IMR-90 (cell line): ENCODE measurements around the gene ZNF800. TPM values are rescaled to one million over a fixed set of nuclear protein-coding genes. Genes with fewer than 3 reads are reported as not detected.

Experiments
- ATAC-seq: fragments of 200-7000 bp; cut with Tn5 transposase; 2 replicates; pipeline ENCODE4 v1.9.1; 2020; ENCODE audit warnings: low read depth, mild to moderate bottlenecking, moderate library complexity
- BruUV-seq: library from RNA; stranded (reverse); fragments of 400-500 nt; replicated peaks from 2 replicates; lab custom pipeline; 2021; lab: Mats Ljungman, UMichigan
- CTCF ChIA-PET: fragments of 300-600 bp; formaldehyde crosslinking; extraction: SDS; loops from one replicate; lab custom pipeline; 2021; ENCODE audit warnings: antibody characterized with exemption; lab: Yijun Ruan, JAX
- POLR2A ChIA-PET: fragments of 300-600 bp; sonication (Branson Sonifier 250); formaldehyde crosslinking; loops from one replicate; lab custom pipeline; 2022; ENCODE audit warnings: antibody characterized with exemption; ENCODE audit not compliant: unreplicated experiment; lab: Charles Lee
- DNase-seq: peaks from one replicate; pipeline ENCODE4 v3.0.0; 2013
- H2AFZ ChIP-seq: replicated peaks from 2 replicates; pipeline ENCODE3; 2013; ENCODE audit warnings: low read length, mild to moderate bottlenecking; ENCODE audit not compliant: poor library complexity
- H2AK5ac ChIP-seq: 2 replicates; pipeline ENCODE4 v1.6.1; 2013; ENCODE audit warnings: low read depth, low read length, inconsistent platforms
- H2AK9ac ChIP-seq: replicated peaks from 2 replicates; pipeline ENCODE3; 2013; ENCODE audit warnings: mild to moderate bottlenecking, low read depth, low read length, moderate library complexity; ENCODE audit not compliant: poor library complexity
- H2BK120ac ChIP-seq: 2 replicates; pipeline ENCODE4 v1.6.1; 2013; ENCODE audit warnings: low read depth, low read length, inconsistent platforms
- H2BK15ac ChIP-seq: 3 replicates; pipeline ENCODE4 v1.6.1; 2013; ENCODE audit warnings: low read depth, low read length, inconsistent platforms
- H2BK20ac ChIP-seq: 2 replicates; pipeline ENCODE4 v1.6.1; 2013; ENCODE audit warnings: low read depth, mild to moderate bottlenecking, inconsistent platforms, low read length, moderate library complexity
- H2BK5ac ChIP-seq: 2 replicates; pipeline ENCODE4 v1.6.1; 2013; ENCODE audit warnings: mild to moderate bottlenecking, low read depth, low read length, inconsistent platforms; ENCODE audit not compliant: poor library complexity, severe bottlenecking
- H3K14ac ChIP-seq: replicated peaks from 2 replicates; pipeline ENCODE4 v1.6.1; 2013; ENCODE audit warnings: low read depth, low read length, inconsistent platforms
- H3K18ac ChIP-seq: 2 replicates; pipeline ENCODE4 v1.6.1; 2013; ENCODE audit warnings: low read depth, low read length, control low read depth
- H3K23ac ChIP-seq: 2 replicates; pipeline ENCODE4 v1.6.1; 2013; ENCODE audit warnings: low read depth, low read length, inconsistent platforms
- H3K27ac ChIP-seq: 2 replicates; pipeline ENCODE4 v1.5.1; 2013; ENCODE audit warnings: mild to moderate bottlenecking, control low read depth, low read length; ENCODE audit not compliant: insufficient read depth
- H3K27me3 ChIP-seq: 2 replicates; pipeline ENCODE4 v1.6.1; 2013; ENCODE audit warnings: low read length; ENCODE audit not compliant: control insufficient read depth, insufficient read depth
- H3K36me3 ChIP-seq: 2 replicates; pipeline ENCODE4 v1.6.1; 2013; ENCODE audit warnings: low read length, mixed read lengths; ENCODE audit not compliant: control insufficient read depth, insufficient read depth
- H3K4ac ChIP-seq: 2 replicates; pipeline ENCODE4 v1.6.1; 2013; ENCODE audit warnings: low read depth, low read length, inconsistent platforms
- H3K4me1 ChIP-seq: 2 replicates; pipeline ENCODE4 v1.6.1; 2013; ENCODE audit warnings: low read length, mixed read lengths; ENCODE audit not compliant: control insufficient read depth, insufficient read depth
- H3K4me2 ChIP-seq: 2 replicates; pipeline ENCODE4 v1.6.1; 2013; ENCODE audit warnings: low read depth, mild to moderate bottlenecking, control low read depth, low read length, moderate library complexity
- H3K4me3 ChIP-seq: 2 replicates; pipeline ENCODE4 v1.5.1; 2013; ENCODE audit warnings: low read depth, mild to moderate bottlenecking, control low read depth, low read length, moderate library complexity; ENCODE audit not compliant: insufficient read depth
- H3K56ac ChIP-seq: 2 replicates; pipeline ENCODE4 v1.6.1; 2013; ENCODE audit warnings: low read length, inconsistent platforms; ENCODE audit not compliant: insufficient read depth; ENCODE audit errors: extremely low read depth
- H3K79me1 ChIP-seq, 2 experiments: 2 replicates each; pipeline ENCODE4 v1.6.1; 2013; ENCODE audit warnings: low read length in 2 of 2, inconsistent platforms in 1 of 2, low read depth in 1 of 2
- H3K9ac ChIP-seq: 2 replicates; pipeline ENCODE4 v1.6.1; 2013; ENCODE audit warnings: low read depth, low read length, control low read depth
- H3K9me1 ChIP-seq: 2 replicates; pipeline ENCODE4 v1.6.1; 2013; ENCODE audit warnings: low read length, inconsistent platforms; ENCODE audit not compliant: insufficient read depth
- H3K9me3 ChIP-seq: 2 replicates; pipeline ENCODE4 v1.6.1; 2013; ENCODE audit warnings: low read length; ENCODE audit not compliant: control insufficient read depth, insufficient read depth
- H4K20me1 ChIP-seq: 2 replicates; pipeline ENCODE4 v1.6.1; 2013; ENCODE audit warnings: low read length, inconsistent platforms; ENCODE audit not compliant: insufficient read depth
- H4K5ac ChIP-seq: 2 replicates; pipeline ENCODE4 v1.6.1; 2013; ENCODE audit warnings: mild to moderate bottlenecking, low read depth, low read length, control low read depth
- H4K8ac ChIP-seq, 2 experiments: 2 replicates each; pipeline ENCODE4 v1.6.1; 2013; ENCODE audit warnings: low read depth in 2 of 2, low read length in 2 of 2, control low read depth in 1 of 2, inconsistent platforms in 1 of 2
- H4K91ac ChIP-seq: 2 replicates; pipeline ENCODE4 v1.6.1; 2013; ENCODE audit warnings: low read depth, low read length, inconsistent platforms; ENCODE audit not compliant: insufficient read depth
- BHLHE40 ChIP-seq: fragments of 150-350 bp; IDR thresholded peaks from 2 replicates; pipeline ENCODE4 v1.6.1; 2016; ENCODE audit warnings: mild to moderate bottlenecking, low read depth, low read length
- CEBPB ChIP-seq: IDR thresholded peaks from 2 replicates; pipeline ENCODE4 v1.6.1; 2012; ENCODE audit warnings: low read depth, low read length, improper control_type of control experiment
- CHD1 ChIP-seq: IDR thresholded peaks from 2 replicates; pipeline ENCODE4 v1.6.1; 2012; ENCODE audit warnings: low read depth, low read length, improper control_type of control experiment
- FOS ChIP-seq: fragments of 150-350 bp; IDR thresholded peaks from 2 replicates; pipeline ENCODE4 v1.6.1; 2016; ENCODE audit warnings: low read depth, low read length
- MAFK ChIP-seq: IDR thresholded peaks from 2 replicates; pipeline ENCODE4 v1.6.1; 2012; ENCODE audit warnings: low read depth, low read length, improper control_type of control experiment
- MXI1 ChIP-seq: IDR thresholded peaks from 2 replicates; pipeline ENCODE4 v1.6.1; 2012; ENCODE audit warnings: low read depth, mild to moderate bottlenecking, low read length, moderate library complexity, borderline replicate concordance
- POLR2A ChIP-seq: IDR thresholded peaks from 2 replicates; pipeline ENCODE4 v1.6.1; 2012; ENCODE audit warnings: mild to moderate bottlenecking, low read depth, low read length
- SMC3 ChIP-seq: fragments of 150-350 bp; IDR thresholded peaks from 2 replicates; pipeline ENCODE4 v1.6.1; 2016; ENCODE audit warnings: low read depth, mild to moderate bottlenecking, antibody characterized with exemption, low read length, moderate library complexity
- USF2 ChIP-seq: fragments of 150-350 bp; IDR thresholded peaks from 2 replicates; pipeline ENCODE4 v1.6.1; 2017; ENCODE audit warnings: mild to moderate bottlenecking, antibody characterized with exemption, low read length, low read depth
- WGBS, 2 experiments: methylation state at CpG; one replicate each; pipeline versions ENCODE4 v1.1.5 to v1.1.7; 2013; ENCODE audit warnings: missing lambda C conversion rate in 2 of 2; ENCODE audit not compliant: insufficient read length in 1 of 2; ENCODE audit errors: extremely low coverage in 2 of 2; 5-methylcytosine and 5-hydroxymethylcytosine counted together
- dilution Hi-C: fragments of 300-500 bp; cut with HindIII; formaldehyde crosslinking; loops from one replicate; pipeline ENCODE4 v1.14.3; 2018; ENCODE audit warnings: low sequenced_read_pairs; ENCODE audit not compliant: unreplicated experiment
- in situ Hi-C: fragments of 300-500 bp; cut with MboI; formaldehyde crosslinking; loops from 3 replicates; pipeline ENCODE4 v1.14.3; 2019; ENCODE audit warnings: low sequenced_read_pairs, inconsistent platforms, mixed read lengths
- intact Hi-C: fragments of 100-400 bp; cut with micrococcal nuclease; formaldehyde crosslinking; loops from 2 replicates; pipeline ENCODE4 v1.10.0; 2022
- polyA plus RNA-seq, 3 experiments: library from polyadenylated mRNA; depleted of rRNA; stranded (reverse); fragments of >200 nt; gene quantifications; 2 replicates each; pipeline ENCODE4 v1.2.3, GENCODE V29; 2012; ENCODE audit warnings: low replicate concordance in 1 of 3
- total RNA-seq: library from RNA; depleted of rRNA; stranded (reverse); fragments of >200 nt; gene quantifications from 2 replicates; pipeline ENCODE4 v1.2.3, GENCODE V29; 2012

ZNF800 gene
- total and polyA plus RNA-seq, 2 of the 4 experiments (the other 2 are of a cell fraction), result 6.9 to 13.1 TPM

GRCh38 chr7:127361736-127362135, 30.8 kb downstream of the ZNF800 start:
- Histone ChIP-seq H3K27ac (no peak overlapping the region), H3K9me3 (no peaks in the 10 kb centered on the region), H2BK15ac (no peak overlapping the region), H2AFZ (no peak overlapping the region), H2BK20ac (no peak overlapping the region), H2AK5ac (no peak overlapping the region), H4K8ac (no peak overlapping the region), H2AK9ac (no peak overlapping the region), H2BK120ac (no peak overlapping the region), H4K20me1 (peaks cover 4% of the 10 kb centered on the region; the same call in 1 of the 2 replicates), H3K9me1 (no peaks in the 10 kb centered on the region; the same call in 1 of the 2 replicates), H3K4me3 (no peak overlapping the region), H3K27me3 (no peaks in the 10 kb centered on the region), H3K4me2 (no peak overlapping the region), H3K23ac (no peak overlapping the region), H3K9ac (no peak overlapping the region), H3K56ac (no peak overlapping the region), H3K14ac (no peak overlapping the region), H3K36me3 (peaks cover 12% of the 10 kb centered on the region), H3K79me1 (peaks cover 22 to 28% of the 10 kb centered on the region in 2 experiments), H4K91ac (no peak overlapping the region), H4K5ac (no peak overlapping the region), H3K4ac (no peak overlapping the region), H2BK5ac (no peak overlapping the region), H3K4me1 (no peaks in the 10 kb centered on the region), H3K18ac (no peak overlapping the region)
- no TSS peak for BruUV-seq
- no CpG with 5 or more reads among the region's 1 CpG for WGBS, 2 experiments
- intact Hi-C loops, result no loop called here
- POLR2A ChIA-PET, result interaction anchor here (0.6 kb wide), 1 partner anchor 31 kb away, joined by 3 read pairs; no protein-coding TSS in a partner anchor
- no peak for TF ChIP-seq FOS
- no peak for TF ChIP-seq CEBPB
- no peak for TF ChIP-seq MAFK
- TF ChIP-seq USF2, result no peak
- no peak for TF ChIP-seq POLR2A
- no peak for TF ChIP-seq SMC3
- TF ChIP-seq BHLHE40, result no peak
- no peak for TF ChIP-seq MXI1
- TF ChIP-seq CHD1, result no peak
- DNase-seq (no peak), ATAC-seq (no peak)
- in situ Hi-C loops, result no loop called here
- dilution Hi-C loops, result no loop called here
- CTCF ChIA-PET, result interaction anchor here (0.6 kb wide), 1 partner anchor 776 kb away, joined by 4 read pairs; no protein-coding TSS in a partner anchor
